ENCODE data around the gene MYOM1. TPM values are rescaled to one million over a fixed set of nuclear protein-coding genes. Genes with fewer than 3 reads are reported as not detected.

Gene MYOM1
- total RNA-seq, 2 experiments from 2014 or later = 0.74 to 1.5 TPM

- Histone ChIP-seq H3K4me1 (ENCODE audit: insufficient read depth, low read length) (peaks cover 43% of the 10 kb centered on the region), H3K9me3 (ENCODE audit: control insufficient read depth in 1 of 2, insufficient read depth in 1 of 2, low read length in 2 of 2) (no peaks in the 10 kb centered on the region), H3K36me3 (ENCODE audit: insufficient read depth, low read length) (peaks cover 44% of the 10 kb centered on the region), H3K27ac (ENCODE audit: low read depth in 1 of 2, low read length in 2 of 2) (peak overlapping the region; percentile 8 to 64), H3K4me3 (ENCODE audit: low read length) (peak overlapping the region; percentile 84), H3K27me3 (ENCODE audit: control insufficient read depth in 1 of 2, insufficient read depth in 2 of 2, low read length in 2 of 2) (no peaks in the 10 kb centered on the region)
- DNase-seq (peak in 1 of 14 experiments; percentile 55), ATAC-seq (ENCODE audit: poor library complexity) (no peak)
- CTCF ChIA-PET = interaction anchor here (1.1 to 2.2 kb wide), 4 partner anchors 121 to 344 kb away, joined by 4 to 9 read pairs (median 4); no protein-coding TSS in a partner anchor
- H3K4me1 Mint-ChIP-seq (ENCODE audit: low read depth) = peaks cover 65% of the 10 kb centered on the region
- POLR2A ChIA-PET = interaction anchor here (0.5 to 9.2 kb wide), 19 partner anchors 10 to 614 kb away, joined by 3 to 286 read pairs (median 4); partner anchors contain the start of genes MYL12B, SMCHD1 and TGIF1
- peaks cover 80% of the 10 kb centered on the region for H3K36me3 Mint-ChIP-seq (ENCODE audit: low read depth)
- H3K9me3 Mint-ChIP-seq = no peaks in the 10 kb centered on the region
- intact Hi-C loops (cut with DNase I, micrococcal nuclease) = loop anchor here in 1 of 2 experiments (10.0 kb wide), 1 partner anchor 596 kb away; the partner anchor contains the start of gene SMCHD1
- peak overlapping the region; percentile 89 for H3K4me3 Mint-ChIP-seq
- peak overlapping the region; percentile 100 for H3K27ac Mint-ChIP-seq
- no peak for TF ChIP-seq CTCF (IDR thresholded peaks at IDR 0.05)
- no peaks in the 10 kb centered on the region for H3K27me3 Mint-ChIP-seq
These were observed 30.7 kb upstream of the MYOM1 start for GRCh38 chr18:3250237-3251107.

GRCh38 chr18:3248658-3249359 lies 29.0 kb upstream of the MYOM1 start:
- peaks cover 27% of the 10 kb centered on the region for H3K36me3 ChIP-seq (ENCODE audit: insufficient read depth, low read length)
- no peak for ATAC-seq (ENCODE audit: poor library complexity)
- H3K4me1 Mint-ChIP-seq (ENCODE audit: low read depth) = peaks cover 55% of the 10 kb centered on the region
- intact Hi-C loops (cut with DNase I, micrococcal nuclease) = loop anchor here (5.0 to 10.0 kb wide), 2 partner anchors 187 to 674 kb away; partner anchors contain the start of genes METTL4 (in 1 of the 2) and NDC80 (in 1 of the 2)
- CTCF ChIA-PET = interaction anchor here (1.1 to 3.2 kb wide), 4 partner anchors 12 to 254 kb away, joined by 4 to 12 read pairs (median 6); partner anchors contain the start of gene MYL12B
- H3K27ac ChIP-seq (ENCODE audit: low read depth in 1 of 2, low read length in 2 of 2) = peak overlapping the region; percentile 84 to 92
- peak overlapping the region; percentile 93 for H3K4me3 Mint-ChIP-seq
- no peaks in the 10 kb centered on the region for H3K27me3 ChIP-seq (ENCODE audit: control insufficient read depth in 1 of 2, insufficient read depth in 2 of 2, low read length in 2 of 2)
- no peaks in the 10 kb centered on the region for H3K9me3 Mint-ChIP-seq
- peak overlapping the region; percentile 100 for H3K27ac Mint-ChIP-seq
- H3K36me3 Mint-ChIP-seq (ENCODE audit: low read depth) = peaks cover 63% of the 10 kb centered on the region
- no peaks in the 10 kb centered on the region for H3K9me3 ChIP-seq (ENCODE audit: control insufficient read depth in 1 of 2, insufficient read depth in 1 of 2, low read length in 2 of 2)
- H3K4me3 ChIP-seq (ENCODE audit: low read length) = peak overlapping the region; percentile 84
- H3K27me3 Mint-ChIP-seq = no peaks in the 10 kb centered on the region
- TF ChIP-seq CTCF (IDR thresholded peaks at IDR 0.05) = no peak
- peak in 4 of 14 experiments; percentile 35 to 86 (median 66) for DNase-seq
- peaks cover 43% of the 10 kb centered on the region for H3K4me1 ChIP-seq (ENCODE audit: insufficient read depth, low read length)
- POLR2A ChIA-PET = interaction anchor here (0.5 to 9.2 kb wide), 27 partner anchors 8 to 643 kb away, joined by 3 to 286 read pairs (median 7); partner anchors contain the start of genes MYL12B, SMCHD1 and TGIF1

Measured in CD4-positive, alpha-beta T cell (primary cell).